ENCODE measurements around the gene SECISBP2L.
"Not testable (repeated sequence)": the region's sequence is repeated elsewhere in the genome, so short reads cannot be mapped to it uniquely, and the experiment has no call there.

Gene SECISBP2L

DNA sequence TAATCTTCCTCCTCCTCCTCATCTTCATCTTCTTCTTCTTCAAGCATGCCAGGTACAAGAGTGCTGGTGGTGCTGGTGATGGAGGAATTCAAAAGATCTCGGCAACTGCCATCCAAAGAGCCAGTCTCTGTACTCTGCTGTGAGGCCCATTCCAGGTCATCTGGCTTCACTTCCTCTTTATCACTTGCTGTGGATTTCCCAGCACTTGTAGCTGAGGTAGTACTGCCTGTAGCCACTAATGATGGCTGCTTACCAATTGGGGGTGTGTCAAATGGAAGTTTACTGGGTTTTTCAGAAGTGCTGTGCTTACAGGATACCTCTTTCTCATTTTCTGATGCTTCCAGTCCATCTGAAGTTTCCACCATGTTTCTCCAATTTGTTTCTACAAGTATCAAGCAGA lies 53.7 kb downstream of the SECISBP2L start:
- no peak for DNase-seq

DNA sequence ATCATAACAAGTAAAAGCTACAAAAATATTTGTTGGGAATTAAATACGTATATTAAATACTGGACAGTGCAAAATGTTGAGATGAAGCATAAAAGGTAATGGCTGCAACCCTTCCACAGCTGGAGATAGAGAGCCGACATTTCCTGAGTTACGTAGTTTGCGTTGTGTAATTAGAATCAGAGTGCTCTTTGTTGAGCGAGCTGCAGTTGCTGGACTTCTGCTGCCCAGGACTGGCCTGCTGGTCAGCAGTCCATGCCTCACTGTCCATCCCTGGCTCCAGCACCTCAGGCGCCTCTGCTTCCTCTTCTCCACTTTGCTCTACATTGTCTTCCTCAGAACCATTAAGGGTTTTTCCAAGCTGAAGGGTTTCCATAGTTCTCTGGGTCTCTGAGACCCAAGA lies 54.1 kb downstream of the SECISBP2L start:
- no peak for DNase-seq

DNA sequence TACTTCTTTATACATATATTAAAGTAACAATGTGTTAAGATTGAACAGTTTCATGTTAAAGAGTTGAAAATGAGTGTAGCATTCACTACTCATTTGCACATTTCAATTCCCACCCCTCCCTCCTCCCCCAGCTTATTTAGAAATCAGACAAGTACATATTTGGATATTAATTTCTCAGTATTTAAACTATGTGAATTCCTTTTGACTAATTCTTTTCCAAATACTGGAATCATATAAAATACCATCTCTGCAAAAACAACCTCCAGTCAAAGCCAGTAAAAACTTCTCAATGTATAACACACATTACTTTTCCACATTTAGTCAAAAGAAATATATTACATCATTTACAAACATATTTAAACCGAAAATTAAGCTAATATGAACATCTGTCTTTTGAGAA lies 57.1 kb downstream of the SECISBP2L start:
- DNase-seq: no peak

DNA sequence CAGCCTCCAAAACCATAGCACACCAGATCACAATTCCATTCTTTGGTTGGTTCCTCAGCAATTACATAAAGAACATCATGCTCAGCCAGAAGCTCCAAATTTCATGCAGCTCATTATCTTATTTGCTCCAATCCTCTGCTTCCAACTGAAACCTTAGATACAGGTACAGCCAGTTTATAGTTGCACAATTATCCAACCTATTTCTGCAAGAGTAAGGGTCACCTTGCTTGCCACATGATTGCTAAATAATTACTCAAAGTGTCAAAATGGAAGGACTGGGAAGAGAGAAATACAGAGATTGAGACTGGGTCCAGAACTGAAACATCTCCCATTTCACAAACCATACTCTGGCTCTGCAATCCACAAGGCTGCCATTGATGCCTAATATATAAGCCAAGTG lies 59.1 kb downstream of the SECISBP2L start:
- no peak for DNase-seq

DNA sequence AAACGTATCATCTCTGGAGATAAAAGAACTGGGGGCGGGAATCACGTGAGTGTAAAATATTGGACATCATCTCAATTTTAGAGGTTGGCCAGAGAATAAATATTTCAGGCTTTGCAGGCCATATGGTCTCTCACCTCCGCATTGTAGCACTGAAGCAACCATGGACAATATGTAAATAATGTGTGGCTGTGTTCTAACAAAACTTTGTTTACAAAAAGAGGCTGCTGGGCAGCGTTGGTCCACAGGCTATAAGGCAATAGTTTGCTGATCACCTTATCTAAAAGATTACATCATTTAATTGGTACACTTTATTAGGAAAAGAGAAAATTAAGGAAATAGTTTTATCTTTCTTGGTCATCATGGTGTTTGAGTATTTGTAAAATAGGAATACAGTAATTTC lies 60.0 kb downstream of the SECISBP2L start:
- DNase-seq: no peak

DNA sequence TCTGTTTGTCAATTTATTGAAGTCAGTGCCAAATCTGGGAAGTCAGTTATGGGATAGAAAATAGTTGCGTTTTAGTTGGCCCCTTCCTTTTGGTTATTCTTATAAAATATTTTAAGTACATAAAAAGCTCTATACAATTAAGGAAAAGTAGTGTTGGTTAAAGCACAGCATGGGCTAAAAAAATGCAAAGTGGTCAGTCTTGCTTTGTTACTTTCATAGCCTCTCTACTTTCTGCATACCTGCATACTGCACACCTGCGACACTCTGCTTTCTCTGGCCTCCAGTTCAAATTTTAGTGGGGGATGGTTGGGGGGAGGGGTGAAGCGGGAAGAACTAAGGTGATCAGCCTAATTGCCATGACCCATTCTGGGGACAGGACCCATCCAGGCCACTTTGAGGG lies 60.7 kb downstream of the SECISBP2L start:
- no peak for DNase-seq

DNA sequence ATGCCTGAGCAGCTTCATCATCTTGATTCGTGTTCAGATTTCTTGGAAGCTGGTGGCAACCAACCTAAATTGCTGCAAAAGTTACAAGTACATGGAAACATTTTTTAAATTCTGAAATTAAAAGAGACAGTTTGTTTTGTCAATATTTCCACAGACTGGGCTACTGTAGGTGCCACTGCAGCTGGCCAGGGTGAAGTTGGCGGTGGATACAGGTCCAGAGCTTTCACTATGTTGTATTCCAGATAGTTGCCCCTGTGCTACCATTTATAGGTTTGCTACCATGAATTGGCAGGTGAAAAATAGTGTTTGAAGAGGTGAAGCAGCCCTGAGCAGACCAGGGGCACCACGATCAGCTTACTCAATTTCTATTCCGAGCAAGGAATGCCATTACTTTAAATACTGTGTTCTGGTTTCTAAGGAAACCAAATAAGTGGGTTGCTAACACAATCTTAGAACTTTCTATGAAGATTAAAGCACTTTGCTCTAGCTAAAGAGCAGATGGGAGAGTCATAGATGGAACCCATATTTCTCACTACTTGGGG lies 61.4 kb downstream of the SECISBP2L start:
- no peak for DNase-seq

DNA sequence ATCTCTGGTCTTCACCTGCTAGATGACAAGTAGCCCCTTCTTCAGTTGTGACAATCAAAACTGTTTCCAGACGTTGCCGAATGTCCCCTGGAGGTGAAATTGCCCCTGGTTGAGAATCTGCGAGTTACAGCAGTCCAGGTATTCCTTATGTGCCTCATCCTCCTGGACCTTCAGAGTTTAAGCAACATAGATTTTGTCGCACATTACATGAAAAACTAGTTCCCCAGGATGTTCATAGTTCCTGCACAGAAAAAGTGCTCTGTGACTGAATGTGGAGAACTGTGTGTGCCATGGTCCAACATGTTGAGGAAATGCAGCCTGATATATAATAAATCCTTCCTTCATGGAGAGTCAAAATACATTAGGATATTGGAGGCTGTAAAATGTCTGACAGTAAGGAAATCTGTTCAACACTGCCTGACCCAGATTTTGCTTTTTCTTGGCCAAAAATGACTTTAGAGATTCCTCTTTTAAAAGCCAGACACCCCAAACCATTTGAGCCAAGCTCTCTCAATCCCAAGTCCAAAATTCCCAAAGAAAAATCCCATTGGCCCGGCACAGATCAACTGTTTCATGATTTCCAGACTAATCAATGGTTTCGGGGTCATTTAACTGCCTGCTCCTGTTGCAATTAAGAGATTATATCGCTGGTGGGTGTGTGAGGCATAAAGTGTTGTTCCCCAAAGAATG lies 62.1 kb downstream of the SECISBP2L start:
- no peak for DNase-seq

DNA sequence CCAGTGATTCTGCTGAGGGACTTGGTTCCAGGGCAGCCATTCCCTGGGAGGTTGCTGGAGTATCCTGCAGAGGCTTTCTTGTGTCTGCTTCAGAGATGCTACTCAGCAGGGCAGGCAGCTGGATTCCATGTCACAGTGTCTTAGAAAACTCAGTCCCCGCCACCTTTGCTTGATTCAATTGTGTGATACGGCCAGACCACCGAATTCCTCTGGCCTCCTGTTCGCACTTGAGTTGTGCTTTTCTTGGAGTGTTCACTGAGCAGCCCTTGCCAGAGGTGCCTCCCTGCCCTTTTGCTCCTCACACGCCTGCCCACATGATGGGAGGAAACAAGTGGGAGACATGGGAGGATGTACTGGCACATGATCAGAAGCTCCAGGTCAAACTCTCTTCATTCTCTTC lies 62.9 kb downstream of the SECISBP2L start:
- no peak for DNase-seq

DNA sequence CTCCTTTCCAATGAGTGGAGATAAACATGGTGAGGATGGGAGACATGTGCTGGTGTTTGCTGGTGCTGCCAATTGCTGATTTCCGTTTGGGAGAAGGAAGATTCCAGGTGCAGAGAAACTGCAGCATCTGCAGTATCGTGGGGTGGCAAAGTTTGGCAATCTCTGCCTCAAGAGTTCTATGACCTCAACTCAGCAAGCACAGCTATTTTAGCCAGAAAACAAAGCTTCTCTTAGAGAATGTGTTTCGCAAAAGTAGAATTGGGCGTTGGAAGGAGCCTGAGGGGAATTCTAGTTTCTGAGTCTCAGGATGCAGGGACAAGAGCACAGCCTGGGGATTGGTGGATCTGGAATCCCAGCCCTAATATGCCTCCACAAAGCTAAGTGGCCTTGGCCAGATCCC lies 64.3 kb downstream of the SECISBP2L start:
- DNase-seq: no peak

DNA sequence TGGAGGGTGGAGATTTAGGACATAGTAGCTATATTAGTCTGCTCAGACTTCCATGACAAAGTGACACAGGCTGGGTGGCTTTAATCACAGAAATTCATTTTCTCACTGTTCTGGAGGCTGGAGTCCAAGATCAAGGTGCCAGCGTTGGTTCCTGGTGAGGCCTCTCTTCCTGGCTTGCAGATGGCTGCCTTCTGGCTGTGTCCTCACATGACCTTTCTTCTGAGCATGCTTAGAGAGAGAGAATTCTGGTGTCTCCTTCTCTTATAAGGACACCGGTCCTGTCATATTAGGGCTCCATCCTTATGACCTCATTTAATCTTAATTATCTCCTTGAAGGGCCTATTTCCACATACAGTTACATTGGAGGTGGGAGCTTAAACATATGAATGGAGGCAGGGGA lies 67.6 kb downstream of the SECISBP2L start:
- no peak for DNase-seq

DNA sequence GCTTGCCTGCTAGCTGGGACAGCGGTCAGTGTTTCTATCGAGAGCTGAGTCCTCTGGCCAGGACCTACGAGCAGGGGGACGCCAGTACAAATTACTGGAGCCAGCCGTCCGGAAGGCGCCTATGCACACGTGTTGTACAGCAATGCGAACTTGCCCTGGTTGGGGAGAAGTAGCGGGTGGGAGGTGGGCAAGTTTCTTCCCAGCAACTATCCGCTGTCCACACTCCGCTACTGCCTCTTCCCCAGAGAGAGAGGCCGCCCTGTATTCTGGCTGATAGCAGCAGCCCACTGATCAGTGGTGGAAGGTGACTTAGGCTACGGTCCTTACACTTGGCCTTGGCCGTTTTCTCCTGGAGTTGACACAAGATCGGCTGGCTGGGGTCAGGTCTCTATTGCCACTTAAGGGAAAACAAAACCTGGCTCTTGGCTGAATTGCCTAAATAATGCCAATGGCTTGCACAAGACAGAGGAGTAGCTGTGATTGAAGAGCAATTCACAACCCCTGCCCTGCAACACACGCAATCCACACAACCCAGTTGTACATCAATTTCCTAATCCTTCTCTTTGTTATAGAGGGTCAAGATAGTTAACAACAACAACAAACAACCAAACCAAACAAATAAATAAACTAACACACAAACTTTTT lies 69.7 kb downstream of the SECISBP2L start:
- DNase-seq: no peak

DNA sequence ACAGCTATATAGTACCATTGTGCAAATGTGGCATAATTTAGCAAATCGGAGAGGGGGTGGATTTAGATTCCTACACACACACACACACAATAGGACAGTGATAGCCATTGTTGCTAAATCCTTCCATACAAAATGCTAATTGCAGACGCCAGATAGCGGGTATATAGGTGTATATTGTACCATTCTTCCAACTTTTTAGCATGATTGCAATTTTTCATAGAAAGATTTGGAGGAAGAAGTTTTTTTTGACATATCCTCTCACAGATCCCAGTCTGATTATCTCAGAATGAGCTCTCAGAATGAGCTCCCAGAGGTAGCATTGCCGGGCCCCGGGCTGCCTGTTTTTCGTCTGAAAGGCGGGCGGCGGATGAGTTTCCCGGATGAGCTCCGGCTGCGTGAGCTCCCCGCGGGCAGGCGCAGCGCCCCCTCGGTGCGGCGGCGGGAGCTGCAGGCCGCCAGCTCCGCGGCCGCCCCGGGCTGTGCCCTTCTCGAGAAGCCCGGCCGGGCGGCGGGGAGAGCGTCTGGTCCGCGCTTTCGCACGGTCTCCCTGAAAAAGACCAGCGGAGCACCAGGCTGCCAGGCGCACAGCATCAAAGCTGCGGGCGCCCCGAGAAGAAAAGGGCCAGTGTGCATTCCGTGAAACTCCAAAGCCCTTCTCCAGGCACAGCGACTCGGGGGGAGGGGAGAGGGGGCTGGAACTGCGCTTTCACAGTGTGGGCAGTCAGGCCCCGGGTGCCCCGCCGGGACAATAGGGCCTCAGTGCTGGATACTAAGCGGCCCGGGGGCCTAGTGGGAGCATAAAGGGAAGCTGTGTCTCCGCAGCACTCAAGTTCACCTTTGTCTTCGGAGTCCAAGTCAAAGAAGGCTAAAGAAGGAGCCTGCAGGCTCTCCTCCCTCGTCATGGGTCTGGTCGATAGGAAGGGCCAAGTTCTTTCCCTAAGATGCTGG lies 70.5 kb downstream of the SECISBP2L start:
- peak; percentile 85 to 88 for DNase-seq

DNA sequence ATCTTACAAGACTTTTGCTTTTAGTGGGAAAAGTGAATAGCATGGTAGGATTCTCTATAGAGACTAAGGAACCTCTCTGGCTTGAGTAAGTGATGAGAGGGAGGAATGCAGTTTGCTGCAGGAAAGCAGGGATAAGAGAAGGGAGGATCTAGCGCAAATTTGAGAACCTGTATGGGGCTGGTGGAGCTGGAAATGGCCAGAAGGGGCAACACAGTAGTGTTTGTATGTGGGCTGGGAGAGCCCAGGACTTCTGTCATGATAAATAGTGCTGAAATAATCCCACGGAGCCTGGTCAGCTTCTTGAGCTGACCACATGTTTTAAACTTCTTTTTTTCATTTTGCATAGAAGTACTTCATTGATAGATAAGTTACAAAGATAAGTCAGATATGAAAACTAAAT lies 71.4 kb downstream of the SECISBP2L start:
- DNase-seq: no peak

DNA sequence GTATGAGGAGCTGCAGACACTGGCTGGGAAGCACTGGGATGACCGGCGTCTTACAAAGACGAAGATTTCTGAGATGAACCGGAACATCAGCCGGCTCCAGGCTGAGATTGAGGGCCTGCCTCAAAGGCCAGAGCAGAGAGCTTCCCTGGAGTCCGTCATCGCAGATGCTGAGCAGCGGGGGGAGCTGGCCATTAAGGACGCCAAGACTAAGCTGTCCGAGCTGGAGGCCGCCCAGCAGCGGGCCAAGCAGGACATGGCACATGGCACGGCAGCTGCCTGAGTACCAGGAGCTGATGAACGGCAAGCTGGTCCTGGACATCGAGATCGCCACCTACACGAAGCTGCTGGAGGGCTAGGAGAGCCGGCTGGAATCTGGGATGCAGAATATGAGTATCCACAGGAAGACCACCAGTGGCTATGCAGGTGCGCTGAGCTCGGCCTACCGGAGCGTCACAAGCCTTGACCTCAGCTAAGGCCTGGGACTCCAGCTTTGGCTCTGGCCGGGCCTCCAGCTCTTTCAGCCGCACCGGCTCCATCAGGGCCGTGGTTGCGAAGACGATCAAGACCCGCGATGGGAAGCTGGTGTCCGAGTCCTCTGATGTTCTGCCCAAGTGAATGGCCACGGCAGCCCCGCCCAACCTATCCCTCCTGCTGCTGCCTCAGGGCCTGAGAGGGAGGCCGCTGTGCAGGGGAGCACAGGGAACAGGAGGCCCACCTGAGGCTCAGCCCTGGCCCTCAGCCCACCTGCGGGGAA lies 73.3 kb downstream of the SECISBP2L start:
- no peak for DNase-seq

DNA sequence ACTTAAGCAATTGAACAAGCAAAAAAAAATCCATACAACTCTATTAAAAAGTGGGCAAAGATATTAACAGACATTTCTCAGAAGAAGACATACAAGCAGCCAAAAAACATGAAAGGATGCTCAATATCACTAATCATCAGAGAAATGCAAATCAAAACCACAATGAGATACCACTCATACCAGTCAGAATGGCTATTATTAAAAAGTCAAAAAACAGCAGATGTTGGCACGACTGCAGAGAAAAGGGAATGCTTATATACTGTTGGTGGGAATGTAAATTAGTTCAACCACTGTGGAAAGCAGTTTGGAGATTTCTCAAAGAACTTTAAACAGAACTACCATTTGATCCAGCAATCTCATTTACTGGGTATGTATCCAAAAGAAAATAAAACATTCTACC lies 75.3 kb downstream of the SECISBP2L start:
- DNase-seq: not testable (repeated sequence)

DNA sequence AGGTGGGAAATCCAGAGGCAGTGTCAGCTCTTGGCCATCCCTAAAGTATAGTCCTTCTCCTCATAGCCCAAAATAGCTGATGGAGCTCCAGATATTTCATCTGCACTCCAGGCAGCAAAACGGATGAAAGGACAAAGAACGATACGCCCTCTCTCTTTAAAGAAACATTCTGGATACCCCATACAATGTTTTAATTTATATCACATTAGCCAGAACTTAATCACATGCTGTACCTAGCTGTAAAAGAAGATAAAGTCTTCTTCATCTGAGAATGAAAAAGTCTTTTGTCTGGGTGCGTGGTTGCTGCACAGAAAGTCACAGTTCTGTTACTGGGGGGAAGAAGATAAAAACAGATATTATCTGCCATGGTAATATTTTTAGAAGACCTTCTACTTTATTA lies 78.2 kb downstream of the SECISBP2L start:
- no peak for DNase-seq

DNA sequence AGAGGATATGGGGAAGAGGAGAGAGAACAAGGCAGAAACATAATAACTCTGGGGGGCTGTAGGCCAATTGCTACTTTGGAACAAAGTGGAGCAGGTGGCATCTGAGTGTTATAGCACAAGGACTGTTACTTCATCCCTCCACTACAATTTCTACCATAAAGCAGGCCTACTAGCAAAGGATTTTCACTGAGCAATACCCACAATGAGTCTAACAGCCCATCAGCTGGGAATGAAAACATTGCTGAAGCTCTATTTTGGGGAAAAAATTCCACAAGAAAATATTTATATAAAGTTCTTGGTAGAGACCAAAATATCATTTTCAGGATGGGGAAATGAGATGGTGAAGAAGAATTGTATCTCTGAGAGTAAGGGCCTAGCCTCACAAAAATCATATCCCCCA lies 78.9 kb downstream of the SECISBP2L start:
- no peak for DNase-seq

DNA sequence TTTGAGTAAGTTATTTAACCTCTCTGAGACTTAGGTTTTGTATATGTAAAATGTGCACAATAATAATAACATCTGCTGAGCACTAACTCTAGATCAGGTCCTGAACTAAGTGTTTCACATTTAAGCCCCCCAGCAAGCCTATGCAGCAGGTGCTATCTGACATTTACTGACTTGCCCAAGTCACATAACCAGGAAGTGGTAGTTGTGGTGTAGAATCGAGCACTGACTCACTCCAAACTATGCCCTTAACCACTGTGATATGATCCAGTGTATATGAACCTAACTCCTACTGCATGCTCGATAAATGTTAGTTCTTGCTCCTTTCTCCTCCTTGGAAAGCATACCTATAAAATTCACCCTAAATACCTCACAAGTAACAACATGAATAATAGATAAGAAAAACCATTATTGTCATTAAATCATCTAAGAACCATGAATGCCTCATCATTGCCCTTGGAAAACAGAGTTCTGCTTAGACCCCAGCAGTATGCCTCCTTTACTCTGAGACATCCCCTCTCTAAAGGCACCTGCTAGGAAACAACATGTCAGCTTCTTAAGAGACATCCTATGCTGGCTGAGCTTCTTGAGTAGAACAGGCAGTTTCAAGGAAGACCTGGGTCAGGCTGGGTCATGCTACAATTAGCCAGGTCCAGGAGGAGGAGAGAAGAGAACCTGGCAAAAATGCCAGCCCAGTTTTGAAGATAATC lies 79.5 kb downstream of the SECISBP2L start:
- DNase-seq: peak in 1 of 2 experiments; percentile 40

DNA sequence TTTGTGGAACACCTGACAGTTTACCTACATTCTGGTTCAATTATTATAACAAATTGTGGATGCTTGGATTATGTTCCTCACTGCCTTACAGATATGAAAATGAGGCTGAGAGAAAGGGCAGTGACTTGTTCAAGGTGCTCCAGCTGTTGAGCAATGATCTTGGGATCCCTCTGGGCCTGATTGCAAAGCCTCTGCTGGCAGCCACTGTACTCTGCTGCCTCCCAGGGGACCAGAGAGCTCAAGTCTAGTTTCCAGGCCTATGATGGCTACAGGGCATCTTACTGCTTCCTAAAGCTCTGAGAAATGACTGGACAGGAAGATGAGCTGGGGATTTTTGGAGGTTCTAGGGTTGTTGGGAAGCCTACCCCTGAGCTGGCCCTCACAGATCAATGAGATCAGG lies 80.3 kb downstream of the SECISBP2L start:
- DNase-seq: peak; percentile 34 to 47

DNA sequence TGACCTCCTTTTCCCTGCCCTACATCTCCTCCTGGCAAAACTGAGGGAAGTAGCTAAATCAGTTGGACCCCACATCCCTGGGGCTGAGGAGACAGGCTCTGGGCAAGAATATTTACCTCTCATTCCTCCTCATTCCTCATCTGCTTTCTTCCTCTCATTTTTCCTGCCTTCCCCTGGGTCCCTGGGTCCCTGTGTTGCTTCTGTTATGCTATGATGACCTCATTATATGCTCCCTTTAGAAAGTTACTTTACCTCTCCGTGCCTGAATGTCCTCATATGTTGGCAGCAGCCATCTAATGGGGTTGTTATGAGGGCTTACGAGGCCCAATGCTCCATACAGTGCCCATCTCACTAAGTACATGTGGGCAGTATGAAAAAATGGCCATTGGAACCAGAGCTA lies 81.3 kb downstream of the SECISBP2L start:
- no peak for DNase-seq

DNA sequence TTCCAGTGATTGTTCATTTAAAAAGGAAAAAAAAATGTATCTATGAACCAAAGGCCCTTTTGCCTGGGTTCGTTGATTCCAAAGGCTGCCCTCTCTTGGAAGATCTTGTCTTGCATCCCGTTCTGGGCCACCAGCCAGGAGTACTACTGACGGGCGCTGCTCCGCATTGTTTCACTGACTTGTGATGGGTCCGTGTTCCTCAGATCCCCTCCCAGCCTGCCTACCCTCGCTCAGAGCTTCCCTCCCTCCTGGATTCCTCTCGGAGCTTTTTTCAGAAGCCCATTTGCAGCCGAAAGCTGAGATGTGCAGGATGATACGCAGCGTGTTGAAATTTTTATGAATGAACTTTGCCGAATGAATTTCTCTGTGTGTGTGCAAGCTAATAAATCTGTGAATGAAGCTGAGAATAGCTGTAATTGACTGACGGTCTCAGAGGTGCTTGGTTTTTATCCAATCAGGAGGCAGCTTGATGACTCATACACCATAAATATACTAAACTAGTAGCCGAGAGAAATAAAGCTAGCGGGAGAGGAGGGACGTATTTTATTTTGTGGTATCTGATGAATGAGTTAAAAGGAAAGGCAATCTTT lies 82.6 kb downstream of the SECISBP2L start, which contains the start of gene SHC4:
SHC4 (minus strand) TSS at position 396 of the 590 bp plus-strand sequence. CDS start 904 bp downstream, outside the sequence.
- DNase-seq: peak; percentile 39 to 49

Data from activated T-cell treated with anti-CD3 and anti-CD28 coated beads, Interleukin-2, amount 50 U/mL, for 48 hours (primary cell).